Stimulated activated CD4-positive, alpha-beta T cell treated with anti-CD3 and anti-CD28 coated beads, Interleukin-15, amount 100 ng/mL, for 24 hours (primary cell): ENCODE results near the gene MEIS1.

Source experiments
- DNase-seq: peaks from one replicate; pipeline ENCODE4 v3.0.0-alpha.2; 2020

The MEIS1 gene

GRCh38 chr2:66587216-66587615 is 152.3 kb downstream of the MEIS1 start:
- no peak for DNase-seq

DNA sequence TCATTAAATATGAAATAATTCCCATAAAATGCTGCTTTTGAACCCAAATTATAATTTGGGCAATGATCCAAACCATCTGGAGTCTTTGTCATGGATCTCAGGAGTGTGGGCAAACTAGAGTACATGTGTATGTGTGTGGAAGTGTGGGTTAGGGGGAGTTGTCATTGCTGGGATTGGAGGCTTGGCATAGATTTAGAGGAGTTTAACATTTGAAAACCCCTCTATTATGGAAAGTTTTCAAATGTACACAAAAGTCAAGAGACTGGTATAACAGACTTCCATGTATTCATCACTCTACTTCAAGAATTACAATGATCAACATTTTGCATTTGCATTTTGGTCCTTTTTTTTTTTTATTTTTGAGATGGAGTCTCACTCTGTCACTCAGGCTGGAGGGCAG is 159.1 kb downstream of the MEIS1 start:
- no peak for DNase-seq

DNA sequence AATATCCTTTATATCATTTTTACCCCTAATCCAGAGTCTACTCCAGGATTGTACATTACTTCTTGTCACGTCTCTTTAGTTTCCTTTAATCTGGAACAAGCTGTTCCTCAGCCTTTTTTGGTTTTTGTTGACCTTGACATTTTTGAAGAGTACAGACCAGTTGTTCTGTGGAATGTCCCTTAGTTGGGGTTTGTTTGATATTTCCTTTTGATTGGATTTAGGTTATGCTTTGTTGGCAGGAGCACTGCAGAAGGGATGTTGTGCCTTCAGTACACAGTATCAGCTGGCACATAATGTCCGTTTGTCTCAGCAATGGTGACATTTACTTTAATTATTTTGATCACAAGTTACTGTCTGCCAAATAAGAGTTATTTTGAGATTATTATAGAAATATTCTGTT is 160.6 kb downstream of the MEIS1 start:
- DNase-seq = no peak

GRCh38 chr2:66596256-66596655 is 161.3 kb downstream of the MEIS1 start:
- DNase-seq = no peak

- no peak for DNase-seq
Observed at GRCh38 chr2:66601624-66602023, 166.7 kb downstream of the MEIS1 start.

- DNase-seq = no peak
Observed at GRCh38 chr2:66602341-66602740, 167.4 kb downstream of the MEIS1 start.

DNA sequence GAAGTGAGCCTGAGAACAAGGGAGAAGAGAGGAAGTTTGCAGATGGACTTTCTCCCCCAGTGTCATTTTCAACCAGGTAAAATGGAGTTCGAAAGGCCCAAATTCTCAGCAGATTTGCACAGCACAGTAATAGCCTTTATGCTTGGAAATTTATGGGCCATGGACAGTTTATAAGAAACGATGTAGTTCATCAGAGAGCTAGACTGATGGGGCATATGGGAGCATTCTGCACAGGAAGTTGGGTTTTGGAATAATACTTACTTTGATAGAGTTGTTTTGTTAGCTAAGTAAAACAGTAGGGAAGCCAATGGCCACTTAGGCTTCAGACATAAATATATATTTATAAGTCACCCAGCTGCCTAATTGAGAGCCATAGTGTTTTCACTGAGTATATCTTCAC is 169.4 kb downstream of the MEIS1 start:
- DNase-seq = no peak

DNA sequence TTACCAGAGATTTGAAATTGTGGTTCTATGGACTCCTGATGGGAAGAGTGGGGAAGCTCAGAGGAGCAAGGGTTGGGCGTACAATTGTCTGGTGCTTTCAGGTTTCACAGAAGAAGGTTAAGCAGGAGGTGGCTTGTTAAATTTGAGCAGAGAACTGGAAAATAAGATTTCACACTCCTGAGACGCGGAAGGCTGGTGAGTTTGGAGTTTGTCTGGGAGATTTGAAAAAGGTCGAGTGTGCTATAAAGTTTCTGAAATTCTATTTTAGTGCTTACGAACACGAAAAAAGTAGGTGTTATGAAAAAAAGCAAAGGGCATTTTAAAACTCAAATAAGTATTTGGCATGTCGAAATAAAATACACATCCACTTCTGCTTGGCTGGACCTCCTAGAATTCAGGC is 170.1 kb downstream of the MEIS1 start:
- no peak for DNase-seq

DNA sequence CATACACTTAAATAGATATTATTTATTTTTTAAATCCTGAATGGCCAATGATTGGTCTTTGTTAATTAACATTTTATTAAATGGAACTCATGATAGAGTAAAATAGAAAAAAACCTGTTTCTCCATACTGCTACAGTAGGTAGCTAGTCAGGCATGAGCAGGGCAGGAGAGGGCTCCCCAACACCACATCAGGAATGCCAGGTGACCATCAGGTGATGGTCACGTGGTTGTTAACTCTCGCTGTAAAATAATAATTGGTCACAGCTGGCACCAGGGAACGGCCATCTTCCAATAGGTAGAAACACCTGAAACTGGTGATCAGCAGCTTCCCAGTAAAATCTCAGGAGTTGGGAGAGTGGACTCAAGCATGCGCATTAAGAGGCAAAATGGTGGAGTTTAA is 172.2 kb downstream of the MEIS1 start:
- DNase-seq = no peak
